Bronchial epithelial cell (primary cell): Measurements from ENCODE around the gene PIGH. TPM values are rescaled to one million over a fixed set of nuclear protein-coding genes. Genes with fewer than 3 reads are reported as not detected.
"Not testable (repeated sequence)": the region's sequence is repeated elsewhere in the genome, so short reads cannot be mapped to it uniquely, and the experiment has no call there.

Experiments
- DNase-seq: peaks from one replicate; pipeline ENCODE4 v3.0.0-alpha.2; 2010; ENCODE audit warnings: low read depth
- FAIRE-seq: peaks from 2 replicates; lab custom pipeline; 2011; peaks lifted over from hg19 to GRCh38; lab: Jason Lieb, UNC
- H3K27me3 ChIP-seq: 2 replicates; pipeline ENCODE4 v1.5.1; 2011; ENCODE audit warnings: low read length; ENCODE audit not compliant: control insufficient read depth, insufficient read depth
- H3K36me3 ChIP-seq: 2 replicates; pipeline ENCODE4 v1.5.1; 2011; ENCODE audit warnings: low read length; ENCODE audit not compliant: control insufficient read depth, insufficient read depth
- H3K4me3 ChIP-seq: 2 replicates; pipeline ENCODE4 v1.5.1; 2011; ENCODE audit warnings: mild to moderate bottlenecking, low read depth, low read length, control low read depth
- total RNA-seq: library from RNA; depleted of rRNA; stranded (reverse); fragments of >200 nt; gene quantifications from 2 replicates; pipeline ENCODE4 v1.2.1, GENCODE V29; 2014
- TF ChIP-seq, protein P1 (sequence below): IDR thresholded peaks from 2 replicates; pipeline ENCODE4 v1.5.1; 2011; ENCODE audit warnings: mild to moderate bottlenecking, moderate library complexity, low read length, control low read depth, inconsistent platforms; ENCODE audit not compliant: insufficient read depth, severe bottlenecking

The PIGH gene
- total RNA-seq, 1 donor from 2014 or later: 17.9 TPM

DNA sequence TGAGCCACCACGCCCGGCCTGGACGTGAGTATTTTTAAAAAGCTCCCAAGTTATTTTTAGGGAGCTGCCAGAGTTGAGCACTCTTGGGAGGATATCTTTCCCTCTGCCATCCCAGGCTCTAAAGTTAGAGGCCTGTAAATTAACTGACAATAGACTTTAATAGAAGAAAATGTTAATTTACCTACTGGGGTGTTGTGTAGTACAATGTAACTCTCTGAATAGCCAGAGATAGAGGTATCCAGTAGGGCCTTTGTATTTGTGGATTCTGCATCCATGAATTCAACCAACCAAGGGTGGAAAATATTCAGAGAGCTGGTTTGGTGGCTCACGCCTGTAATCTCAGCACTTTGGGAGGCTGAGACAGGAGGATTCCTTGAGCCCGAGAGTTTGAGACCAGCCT, 7.6 kb upstream of the PIGH start:
- TF ChIP-seq, protein P1, sequence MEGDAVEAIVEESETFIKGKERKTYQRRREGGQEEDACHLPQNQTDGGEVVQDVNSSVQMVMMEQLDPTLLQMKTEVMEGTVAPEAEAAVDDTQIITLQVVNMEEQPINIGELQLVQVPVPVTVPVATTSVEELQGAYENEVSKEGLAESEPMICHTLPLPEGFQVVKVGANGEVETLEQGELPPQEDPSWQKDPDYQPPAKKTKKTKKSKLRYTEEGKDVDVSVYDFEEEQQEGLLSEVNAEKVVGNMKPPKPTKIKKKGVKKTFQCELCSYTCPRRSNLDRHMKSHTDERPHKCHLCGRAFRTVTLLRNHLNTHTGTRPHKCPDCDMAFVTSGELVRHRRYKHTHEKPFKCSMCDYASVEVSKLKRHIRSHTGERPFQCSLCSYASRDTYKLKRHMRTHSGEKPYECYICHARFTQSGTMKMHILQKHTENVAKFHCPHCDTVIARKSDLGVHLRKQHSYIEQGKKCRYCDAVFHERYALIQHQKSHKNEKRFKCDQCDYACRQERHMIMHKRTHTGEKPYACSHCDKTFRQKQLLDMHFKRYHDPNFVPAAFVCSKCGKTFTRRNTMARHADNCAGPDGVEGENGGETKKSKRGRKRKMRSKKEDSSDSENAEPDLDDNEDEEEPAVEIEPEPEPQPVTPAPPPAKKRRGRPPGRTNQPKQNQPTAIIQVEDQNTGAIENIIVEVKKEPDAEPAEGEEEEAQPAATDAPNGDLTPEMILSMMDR: no peak
- Histone ChIP-seq H3K27me3 (no peaks in the 10 kb centered on the region), H3K4me3 (no peak overlapping the region), H3K36me3 (no peaks in the 10 kb centered on the region)
- no peak for DNase-seq
- no peak for FAIRE-seq

DNA sequence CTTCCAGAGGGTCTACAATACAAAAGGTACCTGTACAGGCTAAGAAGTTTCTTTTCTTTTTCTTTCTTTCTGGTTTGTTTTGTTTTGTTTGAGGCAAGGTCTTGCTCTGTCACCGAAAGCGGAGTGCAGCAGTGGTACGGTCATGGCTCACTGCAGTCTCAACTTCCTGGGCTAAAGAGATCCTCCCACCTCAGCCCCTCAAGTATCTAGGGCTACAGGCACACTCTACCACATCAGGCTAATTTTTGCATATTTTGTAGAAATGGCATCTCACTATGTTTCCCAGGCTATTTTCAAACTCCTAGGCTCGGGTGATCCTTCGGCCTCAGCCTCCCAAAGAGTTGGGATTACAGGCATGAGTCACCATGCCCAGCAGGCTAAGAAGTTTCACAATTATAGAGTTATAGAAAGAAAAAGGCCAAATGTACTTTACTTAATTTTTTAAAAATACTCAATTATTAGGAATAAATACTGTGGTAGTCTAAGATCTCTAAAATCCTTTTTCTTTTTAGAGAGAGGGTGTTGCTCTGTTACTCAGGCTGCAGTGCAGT, 3.0 kb upstream of the PIGH start:
- Histone ChIP-seq H3K4me3 (no peak overlapping the region), H3K36me3 (no peaks in the 10 kb centered on the region), H3K27me3 (no peaks in the 10 kb centered on the region)
- DNase-seq: peak; percentile 37
- TF ChIP-seq, protein P1: no peak
- no peak for FAIRE-seq

DNA sequence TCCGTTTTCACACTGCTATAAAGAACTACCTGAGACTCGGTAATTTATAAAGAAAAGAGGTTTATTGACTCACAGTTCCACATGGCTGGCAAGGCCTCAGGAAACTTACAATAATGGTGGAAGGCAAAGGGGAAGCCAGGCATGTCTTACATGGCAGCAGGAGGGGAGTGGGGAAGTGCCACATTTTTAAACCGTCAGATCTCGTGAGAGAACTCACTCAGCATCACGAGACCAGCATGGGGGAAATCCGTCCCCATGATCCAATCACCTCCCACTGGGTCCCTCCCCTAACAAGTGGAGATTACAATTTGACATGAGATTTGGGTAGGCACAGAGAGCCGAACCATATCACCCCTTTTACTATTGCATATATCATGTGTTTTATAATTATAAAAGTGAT, 2.0 kb upstream of the PIGH start:
- no peak for DNase-seq
- Histone ChIP-seq H3K27me3 (no peaks in the 10 kb centered on the region), H3K4me3 (no peak overlapping the region), H3K36me3 (no peaks in the 10 kb centered on the region)
- TF ChIP-seq, protein P1: no peak
- no peak for FAIRE-seq

DNA sequence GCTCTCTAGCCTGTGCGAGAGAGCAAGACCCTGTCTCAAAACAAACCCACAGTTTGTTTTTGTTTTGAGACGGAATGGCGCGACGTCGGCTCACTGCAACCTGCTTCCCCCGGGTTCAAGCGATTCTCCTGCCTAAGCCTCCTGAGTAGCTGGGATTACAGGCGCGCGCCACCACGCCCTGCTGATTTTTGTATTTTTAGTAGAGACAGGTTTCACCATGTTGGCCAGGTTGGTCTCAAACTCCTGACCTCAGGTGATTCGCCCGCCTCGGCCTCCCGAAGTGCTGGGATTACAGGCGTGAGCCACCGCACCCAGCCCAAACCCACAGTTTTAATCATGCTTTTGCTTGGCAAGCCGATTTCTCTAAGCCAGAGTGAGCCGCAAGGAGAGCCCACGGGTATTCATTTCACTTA, 500 bp upstream of the PIGH start:
- not testable (repeated sequence) for H3K36me3 ChIP-seq, DNase-seq, FAIRE-seq, H3K27me3 ChIP-seq
- peak overlapping the region; percentile 91 for H3K4me3 ChIP-seq

DNA sequence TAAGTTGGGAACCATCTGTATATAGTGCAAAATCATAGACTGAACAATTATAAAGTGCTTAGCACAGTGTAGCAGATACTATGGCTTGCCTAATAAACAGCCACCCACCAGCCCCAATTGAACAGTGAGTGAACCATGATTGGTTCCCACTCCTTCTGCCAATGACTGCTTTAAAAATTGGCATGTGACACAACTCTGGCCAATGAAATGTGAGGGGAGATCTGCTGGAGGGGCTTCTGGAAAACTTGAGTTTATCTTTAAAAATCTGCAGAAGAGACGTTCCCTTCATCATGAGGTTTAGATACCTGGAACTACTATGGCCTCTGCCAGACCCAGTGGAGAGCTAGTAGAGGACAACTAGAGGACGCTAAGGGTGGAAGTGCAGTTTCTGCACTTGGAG, 4.7 kb downstream of the PIGH start:
- no peak for FAIRE-seq
- H3K4me3 ChIP-seq: no peak overlapping the region
- no peak for DNase-seq
- no peaks in the 10 kb centered on the region for H3K27me3 ChIP-seq
- TF ChIP-seq, protein P1: no peak
- peaks cover 1% of the 10 kb centered on the region for H3K36me3 ChIP-seq

DNA sequence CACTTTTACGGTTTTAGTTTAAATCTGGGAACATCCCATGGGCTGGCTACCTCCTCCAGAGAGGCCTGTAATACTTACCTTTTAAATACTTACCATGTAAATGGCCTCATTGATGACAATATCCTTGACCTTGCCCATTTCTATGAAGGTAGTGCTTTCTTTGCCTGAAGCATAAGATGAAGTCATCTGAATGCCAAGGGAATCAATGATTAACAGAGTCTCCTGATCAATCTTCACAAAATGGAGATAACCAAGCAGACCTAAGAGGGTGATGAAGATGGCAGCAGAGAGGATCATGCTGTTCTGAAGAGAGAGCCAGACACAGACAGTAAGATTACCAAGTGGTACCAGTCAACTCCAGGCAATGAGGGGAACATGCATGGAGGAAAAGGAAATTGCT, 6.4 kb downstream of the PIGH start:
- peak; percentile 50 for FAIRE-seq
- not testable (repeated sequence) for DNase-seq, H3K36me3 ChIP-seq

DNA sequence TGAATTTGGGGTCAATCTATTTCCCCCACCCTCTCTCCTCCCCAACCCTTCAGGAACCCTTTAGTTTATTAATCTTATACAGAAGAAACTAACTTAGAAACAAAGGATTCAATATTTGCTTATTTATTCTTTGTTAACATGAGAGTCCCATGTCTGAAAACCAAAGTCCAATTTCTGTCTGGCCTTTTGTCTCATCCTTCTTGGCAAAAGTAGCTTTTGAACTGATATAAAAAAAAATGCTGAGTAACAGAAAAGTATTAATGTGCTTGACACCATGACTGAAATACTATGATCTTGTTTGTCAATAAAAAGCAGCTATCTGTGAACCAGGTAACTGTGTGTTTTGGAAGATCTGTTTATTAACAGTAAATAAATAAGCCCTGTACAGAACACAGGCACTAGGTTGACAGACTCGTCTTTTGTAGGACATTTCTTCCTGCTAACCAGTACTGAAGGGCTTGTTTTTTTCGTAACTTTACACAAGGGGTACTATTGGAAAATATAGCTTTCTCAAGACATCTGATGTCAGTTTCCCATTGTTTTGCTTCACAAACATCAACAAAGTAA, 10.8 kb downstream of the PIGH start:
- no peak overlapping the region for H3K4me3 ChIP-seq
- peak; percentile 92 for FAIRE-seq
- TF ChIP-seq, protein P1: no peak
- H3K27me3 ChIP-seq: no peaks in the 10 kb centered on the region
- DNase-seq: no peak
- H3K36me3 ChIP-seq: peaks cover 4% of the 10 kb centered on the region

More for the DNA sequence above, 6.4 kb downstream of the PIGH start:
- H3K4me3 ChIP-seq, H3K27me3 ChIP-seq: not testable (repeated sequence)
